GM23338 (cell line): ENCODE results near the gene ARSB. TPM values are rescaled to one million over a fixed set of nuclear protein-coding genes. Genes with fewer than 3 reads are reported as not detected.

Source experiments
- ATAC-seq: fragments of 200-7000 bp; cut with Tn5 transposase; 3 replicates; pipeline ENCODE4 v1.9.1; 2020
- DNase-seq: peaks from one replicate; pipeline ENCODE4 v3.0.0-alpha.2; 2015; ENCODE audit warnings: low spot score
- H2AFZ ChIP-seq: fragments of 200-600 bp; sonication (generic); 2 replicates; pipeline ENCODE4 v1.8.0; 2016; ENCODE audit warnings: antibody characterized with exemption, mild to moderate bottlenecking, moderate library complexity
- H3F3A ChIP-seq: fragments of 200-600 bp; sonication (generic); replicated peaks from 2 replicates; pipeline ENCODE4 v1.8.0; 2017; ENCODE audit warnings: antibody characterized with exemption, mixed run types, low read depth
- H3K27ac ChIP-seq: fragments of 200-600 bp; sonication (generic); 2 replicates; pipeline ENCODE4 v1.6.1; 2016; ENCODE audit warnings: low read depth
- H3K27me3 ChIP-seq: fragments of 200-600 bp; sonication (generic); 2 replicates; pipeline ENCODE4 v1.8.0; 2016; ENCODE audit warnings: mild to moderate bottlenecking, mixed run types, moderate library complexity; ENCODE audit not compliant: insufficient read depth
- H3K36me3 ChIP-seq: fragments of 200-600 bp; sonication (generic); 2 replicates; pipeline ENCODE4 v1.8.0; 2016; ENCODE audit warnings: mild to moderate bottlenecking; ENCODE audit not compliant: insufficient read depth
- H3K4me1 ChIP-seq: fragments of 200-600 bp; sonication (generic); 2 replicates; pipeline ENCODE4 v1.8.0; 2016; ENCODE audit warnings: mild to moderate bottlenecking, moderate library complexity; ENCODE audit not compliant: insufficient read depth
- H3K4me2 ChIP-seq: fragments of 200-600 bp; sonication (generic); 2 replicates; pipeline ENCODE4 v1.7.1; 2017; ENCODE audit warnings: mixed run types
- H3K4me3 ChIP-seq: fragments of 200-600 bp; sonication (generic); 2 replicates; pipeline ENCODE4 v1.6.1; 2016; ENCODE audit warnings: mixed run types
- H3K79me2 ChIP-seq: fragments of 200-600 bp; sonication (generic); replicated peaks from 2 replicates; pipeline ENCODE4 v1.8.0; 2017; ENCODE audit warnings: mild to moderate bottlenecking; ENCODE audit not compliant: insufficient read depth
- H3K9me2 ChIP-seq: fragments of 200-600 bp; sonication (generic); 2 replicates; pipeline ENCODE4 v1.8.0; 2017; ENCODE audit not compliant: insufficient read depth
- H4K20me1 ChIP-seq: fragments of 200-600 bp; sonication (generic); replicated peaks from 2 replicates; pipeline ENCODE4 v1.8.0; 2017; ENCODE audit warnings: mild to moderate bottlenecking; ENCODE audit not compliant: insufficient read depth
- H3K27ac Mint-ChIP-seq: 2 replicates; pipeline ENCODE4 v1.8.0; 2020; ENCODE audit warnings: inconsistent platforms, mild to moderate bottlenecking, moderate library complexity, mixed read lengths
- H3K27me3 Mint-ChIP-seq: 3 replicates; pipeline ENCODE4 v1.8.0; 2022; ENCODE audit warnings: low read depth, mild to moderate bottlenecking, moderate library complexity, mixed read lengths, inconsistent platforms; ENCODE audit not compliant: insufficient read depth, poor library complexity
- H3K36me3 Mint-ChIP-seq: 3 replicates; pipeline ENCODE4 v1.8.0; 2021; ENCODE audit warnings: low read depth, mild to moderate bottlenecking, inconsistent platforms, moderate library complexity, mixed read lengths
- H3K4me1 Mint-ChIP-seq: 3 replicates; pipeline ENCODE4 v1.8.0; 2020; ENCODE audit warnings: mild to moderate bottlenecking, inconsistent platforms, mixed read lengths
- H3K4me3 Mint-ChIP-seq: 3 replicates; pipeline ENCODE4 v1.8.0; 2021; ENCODE audit warnings: moderate library complexity, mild to moderate bottlenecking, inconsistent platforms, mixed read lengths
- H3K9me3 Mint-ChIP-seq: 3 replicates; pipeline ENCODE4 v1.8.0; 2020; ENCODE audit warnings: moderate library complexity, mild to moderate bottlenecking, inconsistent platforms, mixed read lengths
- CREB1 ChIP-seq: fragments of 250-450 bp; sonication (Bioruptor Pico); IDR thresholded peaks from 2 replicates; pipeline ENCODE4 v1.5.0; 2020; ENCODE audit warnings: low read depth, mild to moderate bottlenecking, moderate library complexity
- EZH2 ChIP-seq: fragments of 200-600 bp; sonication (generic); IDR thresholded peaks from one replicate; pipeline ENCODE4 v1.8.0; 2017; ENCODE audit warnings: antibody characterized with exemption, mild to moderate bottlenecking, low read depth; ENCODE audit not compliant: unreplicated experiment
- EZH2phosphoT487 ChIP-seq: fragments of 200-600 bp; sonication (generic); IDR thresholded peaks from one replicate; pipeline ENCODE4 v1.8.1; 2018; ENCODE audit warnings: antibody characterized with exemption; ENCODE audit not compliant: unreplicated experiment
- JUNB ChIP-seq: IDR thresholded peaks from one replicate; pipeline ENCODE4 v1.6.1; 2016; ENCODE audit warnings: antibody characterized with exemption; ENCODE audit not compliant: unreplicated experiment
- POLR2AphosphoS5 ChIP-seq: IDR thresholded peaks from 2 replicates; pipeline ENCODE4 v1.6.1; 2016; ENCODE audit warnings: antibody characterized with exemption, low read depth
- STAT1 ChIP-seq: IDR thresholded peaks from one replicate; pipeline ENCODE4 v1.6.1; 2016; ENCODE audit warnings: antibody characterized with exemption; ENCODE audit not compliant: unreplicated experiment
- ZNF114 ChIP-seq: fragments of 250-450 bp; sonication (Bioruptor Pico); IDR thresholded peaks from 2 replicates; pipeline ENCODE4 v1.5.0; 2020; ENCODE audit warnings: mild to moderate bottlenecking, moderate library complexity
- ZNF331 ChIP-seq: fragments of 250-450 bp; sonication (Bioruptor Pico); IDR thresholded peaks from 2 replicates; pipeline ENCODE4 v1.5.0; 2020; ENCODE audit warnings: low read depth, mild to moderate bottlenecking, moderate library complexity
- polyA plus RNA-seq: library from polyadenylated mRNA; unstranded; fragments of >200 nt; fragmentation: Nextera tagmentation; extraction: Ambion mirVana; gene quantifications from 2 replicates; pipeline ENCODE4 v1.2.1, GENCODE V29; 2016
- total RNA-seq: library from RNA; depleted of rRNA; stranded (reverse); fragments of >200 nt; shearing (Covaris generic); gene quantifications from 2 replicates; pipeline ENCODE4 v1.2.3, GENCODE V29; 2014
- TF ChIP-seq, protein P1 (sequence below), 2 experiments: fragments of 200-600 bp in 1 of 2; sonication (generic) in 1 of 2; conservative IDR thresholded peaks; 2 replicates each; pipeline versions ENCODE4 v1.5.1 to v1.6.1; 2016 to 2017; ENCODE audit warnings: antibody characterized with exemption in 2 of 2, low read depth in 2 of 2, mild to moderate bottlenecking in 2 of 2, moderate library complexity in 1 of 2
- TF ChIP-seq, protein P2 (sequence below): IDR thresholded peaks from one replicate; pipeline ENCODE4 v1.6.1; 2018; ENCODE audit warnings: antibody characterized with exemption; ENCODE audit not compliant: unreplicated experiment
- TF ChIP-seq, protein P3 (sequence below): IDR thresholded peaks from 2 replicates; pipeline ENCODE4 v1.6.1; 2016; ENCODE audit warnings: antibody characterized with exemption

ARSB gene
- total and polyA plus RNA-seq, 2 experiments from 2014 or later = 7.4 to 24.6 TPM

DNA sequence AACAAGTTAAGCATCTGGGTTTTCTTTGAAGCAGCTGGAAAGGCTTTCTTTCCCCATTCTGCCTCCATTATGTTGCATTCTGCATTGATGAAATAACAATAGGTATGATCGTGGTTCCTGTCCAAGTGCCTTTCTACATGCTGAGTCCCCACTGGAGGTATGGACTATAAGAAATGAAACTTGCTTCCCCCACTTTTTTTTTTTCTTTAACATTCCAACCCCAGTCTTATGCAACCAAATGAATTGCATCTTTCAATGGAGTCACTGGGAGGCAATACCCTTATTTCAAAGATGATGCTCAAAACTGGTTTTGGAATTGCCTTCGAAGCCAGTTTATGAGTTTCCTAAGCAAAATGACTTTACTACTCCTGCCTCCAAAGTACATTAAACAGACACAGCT is 58.9 kb downstream of the ARSB start:
- ATAC-seq (no peak; the same call in 2 of the 3 replicates), DNase-seq (peak; percentile 16)
- no peaks in the 10 kb centered on the region for H3K79me2 ChIP-seq
- Mint-ChIP-seq H3K9me3 (no peaks in the 10 kb centered on the region), H3K4me1 (peaks cover 43% of the 10 kb centered on the region), H3K27me3 (no peaks in the 10 kb centered on the region), H3K36me3 (no peaks in the 10 kb centered on the region), H3K27ac (peak overlapping the region; percentile 54), H3K4me3 (peak overlapping the region; percentile 11; the same call in 2 of the 3 replicates)
- peaks cover 20% of the 10 kb centered on the region for H3K4me1 ChIP-seq
- no peaks in the 10 kb centered on the region for H3K36me3 ChIP-seq
- no peaks in the 10 kb centered on the region for H3K9me2 ChIP-seq
- no peak overlapping the region for H3K4me3 ChIP-seq
- no peak overlapping the region for H3K4me2 ChIP-seq
- no peaks in the 10 kb centered on the region for H3K27me3 ChIP-seq
- no peak overlapping the region for H2AFZ ChIP-seq
- H3F3A ChIP-seq = no peaks in the 10 kb centered on the region
- no peaks in the 10 kb centered on the region for H4K20me1 ChIP-seq
- peak overlapping the region; percentile 79 for H3K27ac ChIP-seq
- TF ChIP-seq ZNF114 (CRISPR knock-in tag) (no peak), CREB1 (CRISPR knock-in tag) (no peak), ZNF331 (CRISPR knock-in tag) (no peak), POLR2AphosphoS5 (no peak)
- TF ChIP-seq, protein P1, sequence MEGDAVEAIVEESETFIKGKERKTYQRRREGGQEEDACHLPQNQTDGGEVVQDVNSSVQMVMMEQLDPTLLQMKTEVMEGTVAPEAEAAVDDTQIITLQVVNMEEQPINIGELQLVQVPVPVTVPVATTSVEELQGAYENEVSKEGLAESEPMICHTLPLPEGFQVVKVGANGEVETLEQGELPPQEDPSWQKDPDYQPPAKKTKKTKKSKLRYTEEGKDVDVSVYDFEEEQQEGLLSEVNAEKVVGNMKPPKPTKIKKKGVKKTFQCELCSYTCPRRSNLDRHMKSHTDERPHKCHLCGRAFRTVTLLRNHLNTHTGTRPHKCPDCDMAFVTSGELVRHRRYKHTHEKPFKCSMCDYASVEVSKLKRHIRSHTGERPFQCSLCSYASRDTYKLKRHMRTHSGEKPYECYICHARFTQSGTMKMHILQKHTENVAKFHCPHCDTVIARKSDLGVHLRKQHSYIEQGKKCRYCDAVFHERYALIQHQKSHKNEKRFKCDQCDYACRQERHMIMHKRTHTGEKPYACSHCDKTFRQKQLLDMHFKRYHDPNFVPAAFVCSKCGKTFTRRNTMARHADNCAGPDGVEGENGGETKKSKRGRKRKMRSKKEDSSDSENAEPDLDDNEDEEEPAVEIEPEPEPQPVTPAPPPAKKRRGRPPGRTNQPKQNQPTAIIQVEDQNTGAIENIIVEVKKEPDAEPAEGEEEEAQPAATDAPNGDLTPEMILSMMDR (conservative IDR thresholded peaks at IDR 0.05; ENCODE audit: low read depth in 2 of 2) = no peak

DNA sequence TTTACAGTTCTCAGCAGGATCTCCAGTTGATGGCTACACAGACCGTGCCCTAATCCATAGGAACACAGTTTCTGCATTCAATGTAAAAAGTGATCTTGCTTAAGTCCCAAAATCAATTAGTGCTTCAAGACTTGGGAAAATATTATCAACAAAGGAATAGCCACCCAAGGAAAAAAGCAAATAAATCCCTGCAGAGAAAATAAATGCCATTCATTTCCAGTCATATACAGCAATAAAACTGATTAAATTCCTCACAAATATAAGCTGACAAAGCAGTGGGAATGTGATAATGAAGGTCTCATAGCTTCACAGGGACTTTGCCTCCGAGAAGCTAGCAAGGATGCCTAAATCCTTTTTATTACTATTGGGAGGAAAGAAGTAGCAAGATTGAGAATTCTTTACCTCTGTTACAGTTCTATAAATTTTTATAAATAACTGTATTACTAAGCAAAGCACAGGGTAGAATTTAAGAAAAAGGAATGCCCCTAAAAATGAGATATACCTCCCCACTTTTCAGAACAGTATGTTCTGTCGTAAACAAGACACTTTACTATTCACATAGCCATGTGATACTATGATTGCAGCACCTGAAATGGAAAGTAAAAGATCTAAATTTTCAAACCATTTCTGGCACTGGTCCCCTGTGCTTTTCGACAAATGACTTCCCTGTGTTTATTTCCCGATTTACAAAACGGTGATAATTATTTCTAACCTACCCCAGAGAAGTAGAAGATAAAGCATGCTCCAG is 59.8 kb downstream of the ARSB start:
- Histone ChIP-seq H3K4me2 (0 out of 2 replicates have a peak overlapping the region, but pooled peaks have one; percentile 21), H3K9me2 (no peaks in the 10 kb centered on the region), H3F3A (no peaks in the 10 kb centered on the region), H3K27ac (no peak overlapping the region), H3K27me3 (no peaks in the 10 kb centered on the region), H3K4me1 (peaks cover 20% of the 10 kb centered on the region), H4K20me1 (no peaks in the 10 kb centered on the region), H3K79me2 (no peaks in the 10 kb centered on the region), H3K4me3 (no peak overlapping the region), H3K36me3 (no peaks in the 10 kb centered on the region), H2AFZ (no peak overlapping the region)
- DNase-seq (no peak), ATAC-seq (no peak)
- Mint-ChIP-seq H3K27ac (peak overlapping the region; percentile 32; the same call in 1 of the 2 replicates), H3K27me3 (no peaks in the 10 kb centered on the region), H3K36me3 (no peaks in the 10 kb centered on the region), H3K4me3 (no peak overlapping the region), H3K9me3 (no peaks in the 10 kb centered on the region), H3K4me1 (peaks cover 42% of the 10 kb centered on the region)
- TF ChIP-seq CREB1 (CRISPR knock-in tag) (no peak), EZH2phosphoT487 (no peak), POLR2AphosphoS5 (no peak), ZNF114 (CRISPR knock-in tag) (no peak), JUNB (no peak), EZH2 (no peak), STAT1 (no peak)
- TF ChIP-seq, protein P2, sequence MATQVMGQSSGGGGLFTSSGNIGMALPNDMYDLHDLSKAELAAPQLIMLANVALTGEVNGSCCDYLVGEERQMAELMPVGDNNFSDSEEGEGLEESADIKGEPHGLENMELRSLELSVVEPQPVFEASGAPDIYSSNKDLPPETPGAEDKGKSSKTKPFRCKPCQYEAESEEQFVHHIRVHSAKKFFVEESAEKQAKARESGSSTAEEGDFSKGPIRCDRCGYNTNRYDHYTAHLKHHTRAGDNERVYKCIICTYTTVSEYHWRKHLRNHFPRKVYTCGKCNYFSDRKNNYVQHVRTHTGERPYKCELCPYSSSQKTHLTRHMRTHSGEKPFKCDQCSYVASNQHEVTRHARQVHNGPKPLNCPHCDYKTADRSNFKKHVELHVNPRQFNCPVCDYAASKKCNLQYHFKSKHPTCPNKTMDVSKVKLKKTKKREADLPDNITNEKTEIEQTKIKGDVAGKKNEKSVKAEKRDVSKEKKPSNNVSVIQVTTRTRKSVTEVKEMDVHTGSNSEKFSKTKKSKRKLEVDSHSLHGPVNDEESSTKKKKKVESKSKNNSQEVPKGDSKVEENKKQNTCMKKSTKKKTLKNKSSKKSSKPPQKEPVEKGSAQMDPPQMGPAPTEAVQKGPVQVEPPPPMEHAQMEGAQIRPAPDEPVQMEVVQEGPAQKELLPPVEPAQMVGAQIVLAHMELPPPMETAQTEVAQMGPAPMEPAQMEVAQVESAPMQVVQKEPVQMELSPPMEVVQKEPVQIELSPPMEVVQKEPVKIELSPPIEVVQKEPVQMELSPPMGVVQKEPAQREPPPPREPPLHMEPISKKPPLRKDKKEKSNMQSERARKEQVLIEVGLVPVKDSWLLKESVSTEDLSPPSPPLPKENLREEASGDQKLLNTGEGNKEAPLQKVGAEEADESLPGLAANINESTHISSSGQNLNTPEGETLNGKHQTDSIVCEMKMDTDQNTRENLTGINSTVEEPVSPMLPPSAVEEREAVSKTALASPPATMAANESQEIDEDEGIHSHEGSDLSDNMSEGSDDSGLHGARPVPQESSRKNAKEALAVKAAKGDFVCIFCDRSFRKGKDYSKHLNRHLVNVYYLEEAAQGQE = no peak
- TF ChIP-seq, protein P3, sequence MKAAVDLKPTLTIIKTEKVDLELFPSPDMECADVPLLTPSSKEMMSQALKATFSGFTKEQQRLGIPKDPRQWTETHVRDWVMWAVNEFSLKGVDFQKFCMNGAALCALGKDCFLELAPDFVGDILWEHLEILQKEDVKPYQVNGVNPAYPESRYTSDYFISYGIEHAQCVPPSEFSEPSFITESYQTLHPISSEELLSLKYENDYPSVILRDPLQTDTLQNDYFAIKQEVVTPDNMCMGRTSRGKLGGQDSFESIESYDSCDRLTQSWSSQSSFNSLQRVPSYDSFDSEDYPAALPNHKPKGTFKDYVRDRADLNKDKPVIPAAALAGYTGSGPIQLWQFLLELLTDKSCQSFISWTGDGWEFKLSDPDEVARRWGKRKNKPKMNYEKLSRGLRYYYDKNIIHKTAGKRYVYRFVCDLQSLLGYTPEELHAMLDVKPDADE = no peak
